ENCODE results near the gene ACOX3.

DNA sequence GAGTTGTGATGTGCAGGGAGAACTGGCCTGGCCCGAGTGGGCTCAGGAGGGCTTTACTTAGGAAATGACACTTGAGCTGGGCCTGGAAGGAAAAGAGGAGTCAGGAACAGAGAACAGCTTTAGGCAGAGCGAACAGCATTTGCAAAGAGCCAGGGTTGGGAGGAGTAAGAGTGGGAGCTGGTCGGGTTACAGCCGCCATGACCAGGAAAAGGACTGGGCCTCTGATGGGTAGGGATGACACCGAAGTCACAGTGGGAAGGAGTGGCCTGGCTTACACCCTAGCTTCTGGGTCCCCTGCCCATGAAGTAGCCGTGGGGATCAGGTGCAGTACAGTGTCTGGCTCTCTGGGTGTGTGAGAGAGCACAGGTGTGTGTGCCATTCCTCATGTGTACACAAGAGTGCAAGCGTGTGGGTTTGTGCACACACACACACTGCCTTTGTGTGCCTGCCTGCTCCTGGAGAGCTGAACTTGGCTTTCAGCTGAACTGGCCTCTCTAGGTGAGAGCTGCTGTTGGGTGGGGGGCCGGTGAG, 31.7 kb upstream of the ACOX3 start:
- no peak for TF ChIP-seq POLR2A (IDR thresholded peaks at IDR 0.05; ENCODE audit: low read length)
- TF ChIP-seq GATA1 (IDR thresholded peaks at IDR 0.05; ENCODE audit: low read depth, low read length), result no peak

All from erythroblast (primary cell).